Activated CD8-positive, alpha-beta T cell treated with anti-CD3 and anti-CD28 coated beads, Interleukin-2, amount 10 ng/mL, durations not matched to agents 7 days and 5 days (primary cell): ENCODE results near the gene ZBED4. TPM values are rescaled to one million over a fixed set of nuclear protein-coding genes. Genes with fewer than 3 reads are reported as not detected.

Source experiments
- ATAC-seq: fragments of 150-1000 bp; cut with Tn5 transposase; one replicate; pipeline ENCODE4 v1.10.0; 2021; ENCODE audit warnings: moderate library complexity
- CTCF ChIA-PET: fragments of 350-600 bp; sonication (Branson Sonifier 250); formaldehyde crosslinking; loops from one replicate; lab custom pipeline; 2021; ENCODE audit warnings: antibody characterized with exemption; lab: Charles Lee
- POLR2A ChIA-PET: fragments of 350-600 bp; sonication (Branson Sonifier 250); formaldehyde crosslinking; loops from one replicate; lab custom pipeline; 2021; ENCODE audit warnings: antibody characterized with exemption; lab: Charles Lee
- DNase-seq: peaks from one replicate; pipeline ENCODE4 v3.0.0-alpha.2; 2020
- H3K27ac Mint-ChIP-seq: one replicate; pipeline ENCODE4 v1.8.0; 2021; ENCODE audit warnings: mild to moderate bottlenecking, mixed read lengths
- H3K27me3 Mint-ChIP-seq: one replicate; pipeline ENCODE4 v1.8.0; 2021; ENCODE audit warnings: low read depth, mixed read lengths
- H3K36me3 Mint-ChIP-seq: one replicate; pipeline ENCODE4 v1.8.0; 2021; ENCODE audit warnings: low read depth, mixed read lengths
- H3K4me1 Mint-ChIP-seq: one replicate; pipeline ENCODE4 v1.8.0; 2021; ENCODE audit warnings: low read depth, mixed read lengths
- H3K4me3 Mint-ChIP-seq: one replicate; pipeline ENCODE4 v1.8.0; 2021; ENCODE audit warnings: mild to moderate bottlenecking, mixed read lengths
- H3K9me3 Mint-ChIP-seq: one replicate; pipeline ENCODE4 v1.8.0; 2022; ENCODE audit warnings: mixed read lengths; ENCODE audit not compliant: insufficient read depth
- total RNA-seq, 2 experiments: library from RNA; stranded (reverse); gene quantifications; one replicate each; pipeline ENCODE4 v1.2.3, GENCODE V29; 2021

The ZBED4 gene
- total RNA-seq, 2 experiments from 2014 or later: 19.4 to 19.6 TPM

- H3K27ac Mint-ChIP-seq: peak overlapping the region; percentile 85
- no peaks in the 10 kb centered on the region for H3K27me3 Mint-ChIP-seq
- CTCF ChIA-PET: interaction anchor here (1.3 kb wide), 1 partner anchor 140 kb away, joined by 3 read pairs; no protein-coding TSS in a partner anchor
- peak overlapping the region; percentile 49 for H3K4me3 Mint-ChIP-seq
- H3K9me3 Mint-ChIP-seq: no peaks in the 10 kb centered on the region
- no peak for DNase-seq
- H3K4me1 Mint-ChIP-seq: peaks cover 43% of the 10 kb centered on the region
- peaks cover 37% of the 10 kb centered on the region for H3K36me3 Mint-ChIP-seq
- POLR2A ChIA-PET: interaction anchor here (1.8 to 5.4 kb wide), 2 partner anchors 11 to 24 kb away, joined by 7 to 50 read pairs; no protein-coding TSS in a partner anchor
- peak; percentile 17 for ATAC-seq
Measured at GRCh38 chr22:49827271-49827852, 26.3 kb upstream of the ZBED4 start.

GRCh38 chr22:49827853-49828598 lies 25.6 kb upstream of the ZBED4 start, which contains the start of gene BRD1:
Gene BRD1, minus strand, starts transcription at chr22:49827873. Its CDS starts 3,556 bp downstream, at chr22:49824317.
- H3K9me3 Mint-ChIP-seq: no peaks in the 10 kb centered on the region
- H3K27me3 Mint-ChIP-seq: no peaks in the 10 kb centered on the region
- peak; percentile 59 for DNase-seq
- ChIA-PET POLR2A (interaction anchor here (5.4 kb wide), 1 partner anchor 11 kb away, joined by 50 read pairs; no protein-coding TSS in a partner anchor), CTCF (interaction anchor here (0.6 to 2.1 kb wide), 2 partner anchors 10 to 514 kb away, joined by 3 to 8 read pairs; no protein-coding TSS in a partner anchor)
- H3K4me3 Mint-ChIP-seq: peak within 1 kb of the TSS; percentile 93
- peak within 1 kb of the TSS; percentile 97 for H3K27ac Mint-ChIP-seq
- ATAC-seq: peak; percentile 55
- H3K36me3 Mint-ChIP-seq: peaks cover 30% of the 10 kb centered on the region
- peaks cover 43% of the 10 kb centered on the region for H3K4me1 Mint-ChIP-seq

- Mint-ChIP-seq H3K4me1 (peaks cover 45% of the 10 kb centered on the region), H3K4me3 (peak overlapping the region; percentile 60), H3K27ac (peak overlapping the region; percentile 76), H3K36me3 (peaks cover 26% of the 10 kb centered on the region), H3K9me3 (no peaks in the 10 kb centered on the region), H3K27me3 (no peaks in the 10 kb centered on the region)
- DNase-seq (no peak), ATAC-seq (no peak)
- ChIA-PET POLR2A (interaction anchor here (0.7 to 5.4 kb wide), 4 partner anchors 10 to 25 kb away, joined by 3 to 50 read pairs (median 3); partner anchors contain the start of gene ZBED4), CTCF (interaction anchor here (0.6 to 2.1 kb wide), 3 partner anchors 10 to 513 kb away, joined by 3 to 8 read pairs (median 4); no protein-coding TSS in a partner anchor)
Measured at GRCh38 chr22:49828599-49828965, 25.1 kb upstream of the ZBED4 start.

GRCh38 chr22:49829044-49829853 lies 24.4 kb upstream of the ZBED4 start:
- H3K9me3 Mint-ChIP-seq: no peaks in the 10 kb centered on the region
- POLR2A ChIA-PET: interaction anchor here (0.6 to 5.4 kb wide), 5 partner anchors 9 to 309 kb away, joined by 3 to 50 read pairs (median 3); partner anchors contain the start of gene ZBED4
- ATAC-seq (no peak), DNase-seq (no peak)
- CTCF ChIA-PET: interaction anchor here (0.6 to 2.1 kb wide), 4 partner anchors 9 to 513 kb away, joined by 3 to 8 read pairs (median 4); no protein-coding TSS in a partner anchor
- peaks cover 20% of the 10 kb centered on the region for H3K36me3 Mint-ChIP-seq
- peaks cover 41% of the 10 kb centered on the region for H3K4me1 Mint-ChIP-seq
- H3K4me3 Mint-ChIP-seq: peak overlapping the region; percentile 60
- H3K27me3 Mint-ChIP-seq: no peaks in the 10 kb centered on the region
- peak overlapping the region; percentile 89 for H3K27ac Mint-ChIP-seq

GRCh38 chr22:49833340-49834007 lies 20.2 kb upstream of the ZBED4 start:
- POLR2A ChIA-PET: no interaction called here
- ATAC-seq: no peak

GRCh38 chr22:49838771-49839717 lies 14.6 kb upstream of the ZBED4 start:
- ATAC-seq: peak; percentile 96
- POLR2A ChIA-PET: interaction anchor here (0.6 to 4.9 kb wide), 6 partner anchors 9 to 86 kb away, joined by 3 to 50 read pairs (median 8); partner anchors contain the start of gene BRD1
- H3K27ac Mint-ChIP-seq: peak overlapping the region; percentile 91

More at GRCh38 chr22:49833340-49834007, 20.2 kb upstream of the ZBED4 start:
- no peak overlapping the region for H3K27ac Mint-ChIP-seq
- peaks cover 33% of the 10 kb centered on the region for H3K4me1 Mint-ChIP-seq
- H3K36me3 Mint-ChIP-seq: peaks cover 2% of the 10 kb centered on the region
- no peak overlapping the region for H3K4me3 Mint-ChIP-seq
- no peaks in the 10 kb centered on the region for H3K9me3 Mint-ChIP-seq
- no peaks in the 10 kb centered on the region for H3K27me3 Mint-ChIP-seq
- CTCF ChIA-PET: no interaction called here
- DNase-seq: no peak

GRCh38 chr22:49845241-49845640 lies 8.4 kb upstream of the ZBED4 start:
- POLR2A ChIA-PET: interaction anchor here (1.2 kb wide), 1 partner anchor 16 kb away, joined by 3 read pairs; no protein-coding TSS in a partner anchor
- H3K9me3 Mint-ChIP-seq: no peaks in the 10 kb centered on the region
- CTCF ChIA-PET: no interaction called here
- peaks cover 32% of the 10 kb centered on the region for H3K27me3 Mint-ChIP-seq
- no peak overlapping the region for H3K27ac Mint-ChIP-seq
- ATAC-seq: no peak
- H3K36me3 Mint-ChIP-seq: no peaks in the 10 kb centered on the region
- H3K4me3 Mint-ChIP-seq: no peak overlapping the region
- DNase-seq: no peak
- peaks cover 16% of the 10 kb centered on the region for H3K4me1 Mint-ChIP-seq

More at GRCh38 chr22:49838771-49839717, 14.6 kb upstream of the ZBED4 start:
- H3K4me3 Mint-ChIP-seq: peak overlapping the region; percentile 59
- H3K9me3 Mint-ChIP-seq: no peaks in the 10 kb centered on the region
- H3K36me3 Mint-ChIP-seq: no peaks in the 10 kb centered on the region
- peaks cover 36% of the 10 kb centered on the region for H3K4me1 Mint-ChIP-seq
- H3K27me3 Mint-ChIP-seq: peaks cover 4% of the 10 kb centered on the region
- DNase-seq: peak; percentile 91
- CTCF ChIA-PET: interaction anchor here (0.6 to 1.7 kb wide), 4 partner anchors 10 to 48 kb away, joined by 3 to 8 read pairs (median 4); no protein-coding TSS in a partner anchor

- Mint-ChIP-seq H3K36me3 (no peaks in the 10 kb centered on the region), H3K27me3 (peaks cover 35% of the 10 kb centered on the region), H3K4me1 (peaks cover 18% of the 10 kb centered on the region), H3K27ac (no peak overlapping the region), H3K4me3 (no peak overlapping the region), H3K9me3 (no peaks in the 10 kb centered on the region)
- POLR2A ChIA-PET: interaction anchor here (1.2 kb wide), 1 partner anchor 17 kb away, joined by 3 read pairs; no protein-coding TSS in a partner anchor
- DNase-seq: no peak
- ATAC-seq: no peak
- CTCF ChIA-PET: no interaction called here
Measured at GRCh38 chr22:49845666-49846459, 7.8 kb upstream of the ZBED4 start.
